ENCODE data around the gene METAP1D. TPM values are rescaled to one million over a fixed set of nuclear protein-coding genes. Genes with fewer than 3 reads are reported as not detected.

The METAP1D gene
- total and polyA plus RNA-seq, 4 donors = 3.3 to 7.1 (median 4.4) TPM

DNA sequence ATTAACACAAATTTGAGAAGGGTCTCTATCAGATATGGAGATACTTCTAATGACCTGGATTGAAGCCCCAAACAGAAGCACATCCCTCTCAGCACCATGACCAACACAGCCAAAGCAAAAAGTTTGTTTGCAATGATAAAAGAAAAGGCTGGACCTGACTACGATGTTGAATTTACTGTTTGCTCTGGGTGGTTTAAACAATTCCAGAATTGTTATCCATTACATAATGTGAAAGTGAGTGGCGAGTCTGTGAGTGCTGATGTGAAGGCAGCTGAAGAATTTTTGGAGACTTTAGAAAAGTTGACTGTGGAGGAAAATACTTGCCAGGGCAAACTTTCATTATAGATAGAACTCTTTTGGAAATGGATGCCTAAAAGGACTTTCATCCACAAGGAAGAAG lies 120.4 kb downstream of the METAP1D start (continued):
- TF ChIP-seq, protein P1, sequence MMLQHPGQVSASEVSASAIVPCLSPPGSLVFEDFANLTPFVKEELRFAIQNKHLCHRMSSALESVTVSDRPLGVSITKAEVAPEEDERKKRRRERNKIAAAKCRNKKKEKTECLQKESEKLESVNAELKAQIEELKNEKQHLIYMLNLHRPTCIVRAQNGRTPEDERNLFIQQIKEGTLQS (IDR thresholded peaks at IDR 0.05) = no peak

- no peak for DNase-seq (ENCODE audit: low spot score)
- Histone ChIP-seq H3K9ac (ENCODE audit: low read depth in 1 of 2, low read length in 2 of 2) (no peak overlapping the region), H3K27ac (ENCODE audit: low read depth in 1 of 2, low read length in 2 of 2) (no peak overlapping the region), H3K4me3 (ENCODE audit: low read depth in 1 of 3, low read length in 3 of 3) (no peak overlapping the region), H3K36me3 (ENCODE audit: control insufficient read depth in 4 of 4, insufficient read depth in 3 of 4, low read depth in 1 of 4, low read length in 3 of 4) (no peaks in the 10 kb centered on the region), H3K27me3 (ENCODE audit: control insufficient read depth in 4 of 4, insufficient read depth in 4 of 4, low read length in 3 of 4) (no peaks in the 10 kb centered on the region), H3K4me1 (ENCODE audit: control insufficient read depth in 4 of 4, insufficient read depth in 4 of 4, low read length in 3 of 4) (no peaks in the 10 kb centered on the region), H3K9me3 (ENCODE audit: control insufficient read depth in 4 of 4, low read length in 3 of 4) (no peaks in the 10 kb centered on the region)
- TF ChIP-seq JUND (IDR thresholded peaks at IDR 0.05) = no peak
- no peak for TF ChIP-seq REST (IDR thresholded peaks at IDR 0.05)
- TF ChIP-seq HNF4G (IDR thresholded peaks at IDR 0.05) = no peak
- TF ChIP-seq, protein P1 (IDR thresholded peaks at IDR 0.05) = no peak
- no peak for TF ChIP-seq FOXA2 (IDR thresholded peaks at IDR 0.05)
- no peak for TF ChIP-seq MAX (IDR thresholded peaks at IDR 0.05)
- TF ChIP-seq RXRA (IDR thresholded peaks at IDR 0.05) = no peak
- no peak for TF ChIP-seq RAD21 (IDR thresholded peaks at IDR 0.05)
- TF ChIP-seq ZBTB33 (IDR thresholded peaks at IDR 0.05) = no peak
Measured at GRCh38 chr2:172128484-172128883, 128.7 kb downstream of the METAP1D start.

DNA sequence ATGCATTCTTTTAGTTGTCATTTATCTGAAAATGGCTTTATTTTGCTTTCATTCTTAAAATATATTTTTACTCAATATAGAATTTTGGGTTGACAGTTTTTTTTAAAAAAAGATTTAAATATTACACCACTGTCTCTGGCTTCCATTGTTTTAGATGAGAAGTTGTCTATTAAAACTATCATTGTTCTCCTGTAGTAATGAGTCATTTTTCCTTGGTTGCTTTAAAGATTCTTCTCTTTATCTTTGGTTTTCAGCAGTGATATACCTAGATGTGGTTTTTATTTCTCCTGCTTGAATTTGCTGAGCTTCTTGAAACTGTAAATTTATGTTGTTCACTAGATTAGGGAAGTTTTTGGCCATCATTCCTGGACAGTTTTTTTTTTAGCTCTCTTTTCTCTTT lies 129.7 kb downstream of the METAP1D start:
- no peak for DNase-seq (ENCODE audit: low spot score)
- Histone ChIP-seq H3K36me3 (ENCODE audit: control insufficient read depth in 4 of 4, insufficient read depth in 3 of 4, low read depth in 1 of 4, low read length in 3 of 4) (no peaks in the 10 kb centered on the region), H3K4me1 (ENCODE audit: control insufficient read depth in 4 of 4, insufficient read depth in 4 of 4, low read length in 3 of 4) (no peaks in the 10 kb centered on the region), H3K9me3 (ENCODE audit: control insufficient read depth in 4 of 4, low read length in 3 of 4) (no peaks in the 10 kb centered on the region), H3K27ac (ENCODE audit: low read depth in 1 of 2, low read length in 2 of 2) (no peak overlapping the region), H3K27me3 (ENCODE audit: control insufficient read depth in 4 of 4, insufficient read depth in 4 of 4, low read length in 3 of 4) (no peaks in the 10 kb centered on the region), H3K4me3 (ENCODE audit: low read depth in 1 of 3, low read length in 3 of 3) (no peak overlapping the region), H3K9ac (ENCODE audit: low read depth in 1 of 2, low read length in 2 of 2) (no peak overlapping the region)
- TF ChIP-seq RXRA (IDR thresholded peaks at IDR 0.05) (no peak), JUND (IDR thresholded peaks at IDR 0.05) (no peak), MAX (IDR thresholded peaks at IDR 0.05) (no peak), EGR1 (IDR thresholded peaks at IDR 0.05; ENCODE audit: low read depth in 2 of 2) (no peak), HNF4A (conservative IDR thresholded peaks at IDR 0.05) (no peak), TAF1 (conservative IDR thresholded peaks at IDR 0.05) (no peak), YY1 (IDR thresholded peaks at IDR 0.05) (no peak), GABPA (IDR thresholded peaks at IDR 0.05 in 1 of 2, conservative IDR thresholded peaks at IDR 0.05 in 1 of 2) (no peak), FOXA1 (IDR thresholded peaks at IDR 0.05) (no peak), REST (IDR thresholded peaks at IDR 0.05) (no peak), HNF4G (IDR thresholded peaks at IDR 0.05) (no peak), SP1 (IDR thresholded peaks at IDR 0.05) (no peak), RAD21 (IDR thresholded peaks at IDR 0.05) (no peak), NR2F2 (IDR thresholded peaks at IDR 0.05) (no peak)
- TF ChIP-seq, protein P2, sequence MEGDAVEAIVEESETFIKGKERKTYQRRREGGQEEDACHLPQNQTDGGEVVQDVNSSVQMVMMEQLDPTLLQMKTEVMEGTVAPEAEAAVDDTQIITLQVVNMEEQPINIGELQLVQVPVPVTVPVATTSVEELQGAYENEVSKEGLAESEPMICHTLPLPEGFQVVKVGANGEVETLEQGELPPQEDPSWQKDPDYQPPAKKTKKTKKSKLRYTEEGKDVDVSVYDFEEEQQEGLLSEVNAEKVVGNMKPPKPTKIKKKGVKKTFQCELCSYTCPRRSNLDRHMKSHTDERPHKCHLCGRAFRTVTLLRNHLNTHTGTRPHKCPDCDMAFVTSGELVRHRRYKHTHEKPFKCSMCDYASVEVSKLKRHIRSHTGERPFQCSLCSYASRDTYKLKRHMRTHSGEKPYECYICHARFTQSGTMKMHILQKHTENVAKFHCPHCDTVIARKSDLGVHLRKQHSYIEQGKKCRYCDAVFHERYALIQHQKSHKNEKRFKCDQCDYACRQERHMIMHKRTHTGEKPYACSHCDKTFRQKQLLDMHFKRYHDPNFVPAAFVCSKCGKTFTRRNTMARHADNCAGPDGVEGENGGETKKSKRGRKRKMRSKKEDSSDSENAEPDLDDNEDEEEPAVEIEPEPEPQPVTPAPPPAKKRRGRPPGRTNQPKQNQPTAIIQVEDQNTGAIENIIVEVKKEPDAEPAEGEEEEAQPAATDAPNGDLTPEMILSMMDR (IDR thresholded peaks at IDR 0.05; ENCODE audit: low read depth, low read length, missing input control) = no peak
- TF ChIP-seq, protein P1 (IDR thresholded peaks at IDR 0.05) = no peak

Measured in liver (tissue), 9 donors.